HEK293T (cell line): ENCODE measurements around the gene SLC19A1.
A peak's percentile ranks its signal among the peaks of the same experiment; 100 is the strongest.

Experiments used
- CTCF ChIA-PET: fragments of 350-600 bp; formaldehyde crosslinking; extraction: SDS; loops from one replicate; lab custom pipeline; 2021; ENCODE audit warnings: antibody characterized with exemption, inconsistent platforms; lab: Yijun Ruan, JAX
- POLR2A ChIA-PET: fragments of 350-600 bp; formaldehyde crosslinking; extraction: SDS; loops from one replicate; lab custom pipeline; 2020; ENCODE audit warnings: antibody characterized with exemption, inconsistent platforms; lab: Yijun Ruan, JAX
- DNase-seq: peaks from one replicate; pipeline ENCODE4 v3.0.0; 2012; ENCODE audit warnings: mixed read lengths; ENCODE audit errors: extremely low spot score
- ARNT ChIP-seq: fragments of 450-650 bp; IDR thresholded peaks from 2 replicates; pipeline ENCODE4 v1.6.1; 2017; ENCODE audit warnings: mild to moderate bottlenecking
- BHLHE40 ChIP-seq: fragments of 450-650 bp; IDR thresholded peaks from 2 replicates; pipeline ENCODE4 v1.6.1; 2016; ENCODE audit warnings: mild to moderate bottlenecking, moderate library complexity, borderline replicate concordance
- CTBP1 ChIP-seq: fragments of 450-650 bp; IDR thresholded peaks from 2 replicates; pipeline ENCODE4 v1.6.1; 2016; ENCODE audit warnings: borderline replicate concordance
- ELF4 ChIP-seq: fragments of 450-650 bp; IDR thresholded peaks from 2 replicates; pipeline ENCODE4 v1.6.1; 2017; ENCODE audit warnings: antibody characterized with exemption
- FOXA1 ChIP-seq: fragments of 450-650 bp; IDR thresholded peaks from 2 replicates; pipeline ENCODE4 v1.6.1; 2016; ENCODE audit warnings: mild to moderate bottlenecking
- FOXK2 ChIP-seq: fragments of 450-650 bp; IDR thresholded peaks from 2 replicates; pipeline ENCODE4 v1.6.1; 2016; ENCODE audit warnings: mild to moderate bottlenecking
- FOXM1 ChIP-seq: fragments of 450-650 bp; IDR thresholded peaks from 2 replicates; pipeline ENCODE4 v1.6.1; 2017; ENCODE audit warnings: mild to moderate bottlenecking, borderline replicate concordance
- HDGF ChIP-seq: fragments of 450-650 bp; IDR thresholded peaks from 2 replicates; pipeline ENCODE4 v1.6.1; 2017; ENCODE audit warnings: antibody characterized with exemption, borderline replicate concordance
- L3MBTL2 ChIP-seq: fragments of 450-650 bp; conservative IDR thresholded peaks from 2 replicates; pipeline ENCODE4 v1.6.1; 2016; ENCODE audit warnings: mild to moderate bottlenecking
- LEF1 ChIP-seq: fragments of 450-650 bp; IDR thresholded peaks from 2 replicates; pipeline ENCODE4 v1.6.1; 2017; ENCODE audit warnings: mild to moderate bottlenecking, borderline replicate concordance
- NFRKB ChIP-seq: fragments of 450-650 bp; IDR thresholded peaks from 2 replicates; pipeline ENCODE4 v1.6.1; 2016; ENCODE audit warnings: mild to moderate bottlenecking, moderate library complexity
- PKNOX1 ChIP-seq: fragments of 450-650 bp; IDR thresholded peaks from 2 replicates; pipeline ENCODE4 v1.6.1; 2016
- SP1 ChIP-seq: fragments of 450-650 bp; IDR thresholded peaks from 2 replicates; pipeline ENCODE4 v1.6.1; 2017
- SUZ12 ChIP-seq: fragments of 450-650 bp; IDR thresholded peaks from 2 replicates; pipeline ENCODE4 v1.6.1; 2016; ENCODE audit warnings: mild to moderate bottlenecking
- TARDBP ChIP-seq: fragments of 450-650 bp; IDR thresholded peaks from 2 replicates; pipeline ENCODE4 v1.6.1; 2016
- ZNF384 ChIP-seq: fragments of 450-650 bp; IDR thresholded peaks from 2 replicates; pipeline ENCODE4 v1.6.1; 2016

The SLC19A1 gene

GRCh38 chr21:45543710-45544448 is 1.6 kb upstream of the SLC19A1 start:
- ChIA-PET POLR2A (no interaction called here), CTCF (no interaction called here)
- no peak for TF ChIP-seq SP1
- no peak for TF ChIP-seq LEF1
- TF ChIP-seq SUZ12, result no peak
- TF ChIP-seq CTBP1, result no peak
- TF ChIP-seq PKNOX1, result no peak
- TF ChIP-seq NFRKB, result no peak
- TF ChIP-seq FOXA1, result no peak
- TF ChIP-seq BHLHE40, result no peak
- no peak for TF ChIP-seq ELF4
- no peak for TF ChIP-seq L3MBTL2
- no peak for TF ChIP-seq TARDBP
- no peak for TF ChIP-seq HDGF
- no peak for TF ChIP-seq FOXM1
- TF ChIP-seq ZNF384, result no peak
- no peak for TF ChIP-seq ARNT
- TF ChIP-seq FOXK2, result no peak
- no peak for DNase-seq

- ChIA-PET POLR2A (no interaction called here), CTCF (no interaction called here)
- DNase-seq, result no peak
Measured at GRCh38 chr21:45543371-45543709, 1.1 kb upstream of the SLC19A1 start.

GRCh38 chr21:45542667-45543370 is 579 bp upstream of the SLC19A1 start:
- no peak for TF ChIP-seq FOXM1
- DNase-seq, result no peak
- CTCF ChIA-PET, result no interaction called here
- POLR2A ChIA-PET, result no interaction called here

More at GRCh38 chr21:45543371-45543709, 1.1 kb upstream of the SLC19A1 start:
- TF ChIP-seq ARNT (no peak), NFRKB (no peak), ELF4 (no peak), FOXM1 (no peak), L3MBTL2 (no peak), ZNF384 (no peak), FOXA1 (no peak)

- ChIA-PET CTCF (no interaction called here), POLR2A (no interaction called here)
- TF ChIP-seq FOXA1 (no peak), L3MBTL2 (0 out of 2 replicates have a peak, but pooled peaks have one; percentile 43), FOXK2 (no peak), HDGF (no peak), BHLHE40 (no peak)
- DNase-seq, result peak; percentile 68
Measured at GRCh38 chr21:45541221-45542039, 810 bp downstream of the SLC19A1 start.

- ChIA-PET POLR2A (no interaction called here), CTCF (no interaction called here)
- no peak for DNase-seq
- no peak for TF ChIP-seq L3MBTL2
- TF ChIP-seq CTBP1, result no peak
- no peak for TF ChIP-seq FOXM1
- no peak for TF ChIP-seq LEF1
- no peak for TF ChIP-seq BHLHE40
Measured at GRCh38 chr21:45540601-45540970, 1.7 kb downstream of the SLC19A1 start.

GRCh38 chr21:45539796-45540600 is 2.2 kb downstream of the SLC19A1 start:
- DNase-seq, result no peak
- ChIA-PET POLR2A (no interaction called here), CTCF (no interaction called here)
- TF ChIP-seq SUZ12 (no peak), ELF4 (no peak), FOXK2 (no peak), CTBP1 (no peak), FOXA1 (no peak), PKNOX1 (no peak), TARDBP (no peak)
